ENCODE results near the gene JMJD6.

Gene JMJD6

DNA sequence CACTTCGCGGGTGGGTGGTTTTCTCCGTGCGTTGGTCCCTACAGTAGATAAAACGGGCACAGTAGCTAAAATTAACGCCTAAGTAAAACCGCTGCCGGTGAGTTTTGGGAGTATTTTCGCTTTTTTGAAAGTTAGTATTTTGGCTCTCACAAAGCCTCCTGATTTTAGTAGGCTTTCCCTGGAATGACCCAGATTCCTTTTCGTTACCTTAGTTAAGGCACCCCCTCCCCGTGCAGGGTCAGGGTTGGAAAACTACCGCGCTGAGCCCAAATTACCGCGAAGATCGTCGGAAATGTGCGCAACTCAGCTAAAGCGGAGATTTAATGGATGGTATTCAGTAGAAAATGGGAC lies 54.5 kb downstream of the JMJD6 start:
- H3K4me3 ChIP-seq (ENCODE audit: low read length): peak overlapping the region; percentile 88
- no peaks in the 10 kb centered on the region for H3K9me3 ChIP-seq (ENCODE audit: control insufficient read depth, low read length)
- peaks cover 21% of the 10 kb centered on the region for H3K4me1 ChIP-seq (ENCODE audit: control insufficient read depth, insufficient read depth, low read length)
- peak overlapping the region; percentile 92 for H3K9ac ChIP-seq (ENCODE audit: low read length)
- no peak for DNase-seq (ENCODE audit: low read depth)
- H3K36me3 ChIP-seq (ENCODE audit: control insufficient read depth, insufficient read depth, low read length, severe bottlenecking): peaks cover 23% of the 10 kb centered on the region
- H3K27me3 ChIP-seq (replicated peaks; ENCODE audit: control insufficient read depth, insufficient read depth, low read length): no peaks in the 10 kb centered on the region

- H3K9ac ChIP-seq (ENCODE audit: low read length): peak overlapping the region; percentile 92
- H3K9me3 ChIP-seq (ENCODE audit: control insufficient read depth, low read length): no peaks in the 10 kb centered on the region
- peaks cover 21% of the 10 kb centered on the region for H3K4me1 ChIP-seq (ENCODE audit: control insufficient read depth, insufficient read depth, low read length)
- H3K27me3 ChIP-seq (replicated peaks; ENCODE audit: control insufficient read depth, insufficient read depth, low read length): no peaks in the 10 kb centered on the region
- peak; percentile 100 for DNase-seq (ENCODE audit: low read depth)
- H3K36me3 ChIP-seq (ENCODE audit: control insufficient read depth, insufficient read depth, low read length, severe bottlenecking): peaks cover 20% of the 10 kb centered on the region
- peak overlapping the region; percentile 88 for H3K4me3 ChIP-seq (ENCODE audit: low read length)
Observed at GRCh38 chr17:76671123-76671911, 55.1 kb downstream of the JMJD6 start.

DNA sequence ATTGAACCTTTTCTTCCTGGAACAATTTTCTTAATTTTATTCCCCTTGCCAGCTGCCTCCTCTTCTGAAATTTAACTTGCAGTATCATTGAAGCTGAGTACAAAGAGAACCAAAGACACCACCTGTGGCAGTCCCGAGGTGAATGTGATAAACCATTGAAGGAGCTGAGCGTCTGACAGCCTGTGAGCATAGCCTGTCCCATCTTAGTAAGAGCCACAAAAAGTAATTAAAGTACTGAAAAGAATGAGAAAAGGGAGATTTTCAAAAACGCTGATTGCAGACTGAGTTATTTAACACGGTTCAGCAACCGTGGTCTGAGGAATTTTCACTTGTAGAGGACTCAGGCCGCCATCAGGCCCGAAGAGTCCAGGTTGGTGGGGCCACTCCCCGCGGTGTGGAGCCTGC lies 55.7 kb downstream of the JMJD6 start:
- H3K9ac ChIP-seq (ENCODE audit: low read length): peak overlapping the region; percentile 85

DNA sequence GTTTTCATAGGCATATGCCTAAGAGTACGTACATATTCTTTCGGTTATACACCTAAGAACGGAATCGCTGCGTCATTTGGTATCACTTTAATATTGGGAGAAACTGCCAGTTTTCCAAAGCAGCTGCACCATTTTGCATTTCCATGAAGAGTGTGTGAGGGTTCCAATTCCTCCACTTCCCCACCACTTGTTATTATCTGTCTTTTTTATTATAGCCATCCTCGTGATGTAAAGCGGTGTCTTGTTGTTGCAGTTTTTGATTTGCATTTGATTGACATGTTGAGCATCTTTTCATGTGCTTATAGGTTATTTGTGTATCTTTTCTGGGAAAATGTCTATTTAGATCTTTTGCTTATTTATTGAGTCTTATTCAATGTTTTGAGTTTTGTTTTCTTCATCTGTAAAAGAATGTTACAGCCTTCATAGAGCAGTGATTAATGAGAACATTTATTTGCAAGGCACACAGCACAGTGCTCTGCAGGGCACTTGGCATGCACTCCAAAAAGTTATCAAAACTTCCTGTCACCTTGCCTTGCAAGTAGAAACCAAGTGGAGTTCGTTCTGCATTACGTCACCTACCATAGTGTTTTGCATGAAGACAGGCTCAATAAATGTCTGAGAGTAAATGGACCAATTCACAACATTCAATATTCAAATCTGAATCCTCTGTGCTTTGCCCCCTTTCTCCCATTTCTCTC lies 56.2 kb downstream of the JMJD6 start:
- Histone ChIP-seq H3K4me3 (ENCODE audit: low read length) (no peak overlapping the region), H3K4me1 (ENCODE audit: control insufficient read depth, insufficient read depth, low read length) (peaks cover 21% of the 10 kb centered on the region), H3K9me3 (ENCODE audit: control insufficient read depth, low read length) (no peaks in the 10 kb centered on the region), H3K9ac (ENCODE audit: low read length) (no peak overlapping the region), H3K36me3 (ENCODE audit: control insufficient read depth, insufficient read depth, low read length, severe bottlenecking) (peaks cover 12% of the 10 kb centered on the region), H3K27me3 (replicated peaks; ENCODE audit: control insufficient read depth, insufficient read depth, low read length) (no peaks in the 10 kb centered on the region)
- no peak for DNase-seq (ENCODE audit: low read depth)

More for the DNA sequence above, 55.7 kb downstream of the JMJD6 start:
- no peak for DNase-seq (ENCODE audit: low read depth)
- H3K4me1 ChIP-seq (ENCODE audit: control insufficient read depth, insufficient read depth, low read length): peaks cover 21% of the 10 kb centered on the region
- H3K4me3 ChIP-seq (ENCODE audit: low read length): no peak overlapping the region
- peaks cover 14% of the 10 kb centered on the region for H3K36me3 ChIP-seq (ENCODE audit: control insufficient read depth, insufficient read depth, low read length, severe bottlenecking)
- no peaks in the 10 kb centered on the region for H3K27me3 ChIP-seq (replicated peaks; ENCODE audit: control insufficient read depth, insufficient read depth, low read length)
- H3K9me3 ChIP-seq (ENCODE audit: control insufficient read depth, low read length): no peaks in the 10 kb centered on the region

All from adipocyte (in vitro differentiated cells).